PC-3 (cell line): Measurements from ENCODE around the gene CRX. TPM values are rescaled to one million over a fixed set of nuclear protein-coding genes. Genes with fewer than 3 reads are reported as not detected.

Source experiments
- ATAC-seq: fragments of 200-7000 bp; cut with Tn5 transposase; 2 replicates; pipeline ENCODE4 v1.9.1; 2020; ENCODE audit warnings: mild to moderate bottlenecking, moderate library complexity
- BruUV-seq: library from RNA; stranded (reverse); fragments of 400-500 nt; replicated peaks from 2 replicates; lab custom pipeline; 2021; lab: Mats Ljungman, UMichigan
- CTCF ChIA-PET: fragments of 300-600 bp; sonication (Branson Sonifier 250); formaldehyde crosslinking; loops from one replicate; lab custom pipeline; 2022; ENCODE audit warnings: antibody characterized with exemption; lab: Charles Lee
- POLR2A ChIA-PET: fragments of 300-600 bp; sonication (Branson Sonifier 250); formaldehyde crosslinking; loops from one replicate; lab custom pipeline; 2022; ENCODE audit warnings: antibody characterized with exemption; ENCODE audit not compliant: unreplicated experiment; lab: Charles Lee
- DNase-seq: peaks from one replicate; pipeline ENCODE4 v3.0.0-alpha.2; 2015
- H2AFZ ChIP-seq: fragments of 300-600 bp; sonication (generic); 2 replicates; pipeline ENCODE4 v1.6.0; 2016; ENCODE audit warnings: antibody characterized with exemption, low read length
- H3F3A ChIP-seq: fragments of 300-600 bp; sonication (generic); one replicate; pipeline ENCODE4 v1.6.0; 2017; ENCODE audit warnings: antibody characterized with exemption, low read length, control low read depth, mild to moderate bottlenecking; ENCODE audit not compliant: unreplicated experiment
- H3K27ac ChIP-seq: fragments of 300-600 bp; sonication (generic); 2 replicates; pipeline ENCODE4 v1.5.1; 2016; ENCODE audit warnings: mild to moderate bottlenecking, low read length
- H3K27me3 ChIP-seq: fragments of 300-600 bp; sonication (generic); 2 replicates; pipeline ENCODE4 v1.6.1; 2016; ENCODE audit warnings: low read length, mixed read lengths
- H3K36me3 ChIP-seq: fragments of 300-600 bp; sonication (generic); 2 replicates; pipeline ENCODE4 v1.6.1; 2016; ENCODE audit warnings: low read depth, mixed run types, low read length, mixed read lengths
- H3K4me1 ChIP-seq: fragments of 300-600 bp; sonication (generic); 2 replicates; pipeline ENCODE4 v1.5.1; 2016; ENCODE audit warnings: low read length; ENCODE audit not compliant: insufficient read depth
- H3K4me2 ChIP-seq: fragments of 300-600 bp; sonication (generic); 2 replicates; pipeline ENCODE4 v1.6.0; 2016; ENCODE audit warnings: low read length
- H3K4me3 ChIP-seq: fragments of 300-600 bp; sonication (generic); 2 replicates; pipeline ENCODE4 v1.5.1; 2016; ENCODE audit warnings: mild to moderate bottlenecking, low read length, mixed read lengths
- H3K79me2 ChIP-seq: fragments of 300-600 bp; sonication (generic); 2 replicates; pipeline ENCODE4 v1.6.1; 2017; ENCODE audit warnings: low read length, mixed read lengths
- H3K9ac ChIP-seq: fragments of 300-600 bp; sonication (generic); 2 replicates; pipeline ENCODE4 v1.6.0; 2016; ENCODE audit warnings: mild to moderate bottlenecking, low read length
- H3K9me2 ChIP-seq: fragments of 300-600 bp; sonication (generic); replicated peaks from 2 replicates; pipeline ENCODE4 v1.6.1; 2016; ENCODE audit warnings: mixed run types, low read length, mixed read lengths
- H3K9me3 ChIP-seq: fragments of 300-600 bp; sonication (generic); 2 replicates; pipeline ENCODE4 v1.6.1; 2016; ENCODE audit warnings: low read length, mixed read lengths
- H4K20me1 ChIP-seq: fragments of 300-600 bp; sonication (generic); 2 replicates; pipeline ENCODE4 v1.6.1; 2016; ENCODE audit warnings: low read length, mixed read lengths
- CTCF ChIP-seq: fragments of 300-600 bp; sonication (generic); conservative IDR thresholded peaks from 2 replicates; pipeline ENCODE4 v1.5.1; 2017; ENCODE audit warnings: antibody characterized with exemption, low read depth, mild to moderate bottlenecking, low read length
- EZH2 ChIP-seq: fragments of 300-600 bp; sonication (generic); IDR thresholded peaks from one replicate; pipeline ENCODE4 v1.6.1; 2017; ENCODE audit warnings: antibody characterized with exemption, mild to moderate bottlenecking, low read length; ENCODE audit not compliant: unreplicated experiment
- EZH2phosphoT487 ChIP-seq: fragments of 300-600 bp; sonication (generic); IDR thresholded peaks from 2 replicates; pipeline ENCODE4 v1.6.1; 2018; ENCODE audit warnings: mild to moderate bottlenecking, antibody characterized with exemption, low read length, borderline replicate concordance
- intact Hi-C: fragments of 100-400 bp; cut with micrococcal nuclease; formaldehyde crosslinking; loops from 2 replicates; pipeline ENCODE4 v1.9.0; 2023
- total RNA-seq: library from RNA; depleted of rRNA; stranded (reverse); fragments of >200 nt; gene quantifications from 2 replicates; pipeline ENCODE4 v1.2.3, GENCODE V29; 2014

Gene CRX
- total RNA-seq, 1 experiment from 2014 or later: not detected

DNA sequence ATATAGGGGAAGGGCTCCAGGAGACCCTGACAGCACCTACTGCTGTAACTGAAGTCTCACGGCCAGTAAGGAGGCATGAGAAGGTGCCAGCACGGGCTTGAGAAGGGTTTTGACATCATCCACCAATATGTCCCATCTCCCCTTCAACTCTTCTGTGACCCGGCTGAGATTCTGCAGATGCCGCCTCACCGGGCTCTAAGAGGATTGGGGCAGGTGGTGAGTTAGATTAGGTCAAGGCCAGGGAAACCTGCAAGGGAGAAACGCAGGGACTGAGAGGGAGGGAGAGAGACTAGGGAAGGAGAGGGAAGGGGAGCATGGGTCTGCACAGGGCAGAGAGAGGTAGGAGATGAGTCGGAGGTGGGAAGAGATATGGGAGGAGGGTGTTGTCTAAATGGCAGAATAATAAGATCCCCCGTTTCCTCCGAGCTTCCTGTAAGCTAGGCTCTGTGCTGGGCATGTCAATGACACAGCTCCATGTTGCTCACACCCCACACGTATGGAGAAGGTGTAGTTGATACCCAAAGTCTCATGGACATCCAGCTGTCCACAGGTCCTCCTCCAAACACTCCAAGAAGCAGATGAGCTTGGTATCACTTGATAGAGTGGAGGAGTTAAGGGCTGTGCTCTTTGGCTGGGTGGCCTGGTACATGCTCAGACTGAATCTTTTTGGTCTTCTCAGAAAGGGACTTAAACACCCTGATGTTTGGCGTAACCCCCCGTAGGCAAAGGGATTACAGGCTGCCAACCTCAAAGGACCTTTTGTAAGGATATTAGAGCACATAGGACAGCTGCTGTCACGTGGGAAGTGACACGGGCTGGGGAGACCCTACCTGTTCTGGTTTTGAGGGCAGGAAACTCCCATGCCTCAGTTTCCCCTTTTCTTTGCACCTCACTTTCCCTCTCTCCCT lies 23.5 kb upstream of the CRX start:
- Histone ChIP-seq H3K4me3 (no peak overlapping the region), H3K9ac (no peak overlapping the region), H3K36me3 (no peaks in the 10 kb centered on the region), H4K20me1 (no peaks in the 10 kb centered on the region), H3K9me2 (no peaks in the 10 kb centered on the region), H3K27me3 (no peaks in the 10 kb centered on the region), H2AFZ (no peak overlapping the region), H3K4me2 (no peak overlapping the region), H3K4me1 (no peaks in the 10 kb centered on the region), H3F3A (no peaks in the 10 kb centered on the region), H3K9me3 (no peaks in the 10 kb centered on the region), H3K79me2 (no peaks in the 10 kb centered on the region), H3K27ac (no peak overlapping the region)
- ChIA-PET CTCF (no interaction called here), POLR2A (no interaction called here)
- ATAC-seq: no peak
- intact Hi-C loops: no loop called here
- DNase-seq: no peak
- TF ChIP-seq EZH2 (no peak), CTCF (no peak), EZH2phosphoT487 (no peak)
- BruUV-seq: no TSS peak

DNA sequence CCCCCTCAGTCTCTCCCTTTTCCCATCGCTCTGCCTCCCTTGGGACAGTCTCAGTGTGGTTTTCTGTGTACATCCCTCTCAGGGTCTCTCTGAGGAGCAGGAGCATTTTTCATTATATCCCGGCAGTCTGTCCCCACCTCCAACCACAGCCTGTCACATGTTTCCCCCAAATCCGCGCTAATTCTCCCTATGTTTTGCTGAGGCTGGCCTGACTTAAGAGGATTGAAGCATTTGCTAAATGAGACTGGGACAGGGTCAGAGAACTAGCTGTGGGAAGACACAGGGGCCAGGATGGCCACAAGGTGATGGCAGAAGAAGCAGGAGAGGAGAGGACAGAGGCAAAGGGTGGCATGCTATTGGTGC lies 22.9 kb upstream of the CRX start:
- Histone ChIP-seq H3K9me3 (no peaks in the 10 kb centered on the region), H3K27ac (no peak overlapping the region), H3K4me1 (no peaks in the 10 kb centered on the region), H2AFZ (no peak overlapping the region), H3K27me3 (no peaks in the 10 kb centered on the region), H3K4me3 (no peak overlapping the region), H3K79me2 (no peaks in the 10 kb centered on the region), H3K4me2 (no peak overlapping the region), H3K36me3 (no peaks in the 10 kb centered on the region), H3K9me2 (no peaks in the 10 kb centered on the region), H3F3A (no peaks in the 10 kb centered on the region), H4K20me1 (no peaks in the 10 kb centered on the region), H3K9ac (no peak overlapping the region)
- no peak for TF ChIP-seq EZH2
- TF ChIP-seq CTCF: no peak
- no peak for TF ChIP-seq EZH2phosphoT487
- DNase-seq (no peak), ATAC-seq (no peak)
- intact Hi-C loops: no loop called here
- POLR2A ChIA-PET: no interaction called here
- CTCF ChIA-PET: no interaction called here
- BruUV-seq: no TSS peak

DNA sequence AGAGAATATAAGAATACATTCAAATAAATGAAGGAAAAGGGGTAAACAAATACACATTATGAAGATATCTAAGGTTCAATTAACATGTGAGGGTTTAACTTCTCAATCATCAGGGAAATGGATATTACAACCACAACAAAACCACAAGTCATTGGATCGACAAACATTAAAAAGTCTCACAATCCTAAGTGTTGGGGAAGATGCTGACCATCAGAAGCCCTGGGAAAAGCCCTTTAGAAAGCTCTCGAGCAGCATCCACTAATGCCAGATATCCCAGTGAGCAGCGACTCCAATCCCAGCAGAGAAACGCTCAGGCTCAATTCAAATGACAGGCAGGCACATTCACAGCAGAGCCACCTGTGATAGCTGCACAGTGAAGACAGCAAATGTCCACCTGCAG lies 20.5 kb upstream of the CRX start:
- CTCF ChIA-PET: no interaction called here
- BruUV-seq: no TSS peak
- POLR2A ChIA-PET: no interaction called here

More for the DNA sequence above, 20.5 kb upstream of the CRX start:
- Histone ChIP-seq H3K79me2 (no peaks in the 10 kb centered on the region), H3K9me2 (no peaks in the 10 kb centered on the region), H4K20me1 (no peaks in the 10 kb centered on the region), H3K27ac (no peak overlapping the region), H3K9ac (no peak overlapping the region), H2AFZ (no peak overlapping the region), H3K27me3 (no peaks in the 10 kb centered on the region), H3K9me3 (no peaks in the 10 kb centered on the region), H3K36me3 (no peaks in the 10 kb centered on the region), H3K4me2 (no peak overlapping the region), H3K4me3 (no peak overlapping the region), H3F3A (no peaks in the 10 kb centered on the region), H3K4me1 (no peaks in the 10 kb centered on the region)
- intact Hi-C loops: no loop called here
- TF ChIP-seq EZH2phosphoT487: no peak
- DNase-seq: no peak
- ATAC-seq: no peak
